T-helper 2 cell (primary cell): Measurements from ENCODE around the gene SLC20A1.

ENCODE experiments used
- DNase-seq, 5 experiments: peaks; one replicate each; pipeline versions ENCODE4 v3.0.0 to v3.0.0-alpha.2; 2012 to 2022

SLC20A1 gene

DNA sequence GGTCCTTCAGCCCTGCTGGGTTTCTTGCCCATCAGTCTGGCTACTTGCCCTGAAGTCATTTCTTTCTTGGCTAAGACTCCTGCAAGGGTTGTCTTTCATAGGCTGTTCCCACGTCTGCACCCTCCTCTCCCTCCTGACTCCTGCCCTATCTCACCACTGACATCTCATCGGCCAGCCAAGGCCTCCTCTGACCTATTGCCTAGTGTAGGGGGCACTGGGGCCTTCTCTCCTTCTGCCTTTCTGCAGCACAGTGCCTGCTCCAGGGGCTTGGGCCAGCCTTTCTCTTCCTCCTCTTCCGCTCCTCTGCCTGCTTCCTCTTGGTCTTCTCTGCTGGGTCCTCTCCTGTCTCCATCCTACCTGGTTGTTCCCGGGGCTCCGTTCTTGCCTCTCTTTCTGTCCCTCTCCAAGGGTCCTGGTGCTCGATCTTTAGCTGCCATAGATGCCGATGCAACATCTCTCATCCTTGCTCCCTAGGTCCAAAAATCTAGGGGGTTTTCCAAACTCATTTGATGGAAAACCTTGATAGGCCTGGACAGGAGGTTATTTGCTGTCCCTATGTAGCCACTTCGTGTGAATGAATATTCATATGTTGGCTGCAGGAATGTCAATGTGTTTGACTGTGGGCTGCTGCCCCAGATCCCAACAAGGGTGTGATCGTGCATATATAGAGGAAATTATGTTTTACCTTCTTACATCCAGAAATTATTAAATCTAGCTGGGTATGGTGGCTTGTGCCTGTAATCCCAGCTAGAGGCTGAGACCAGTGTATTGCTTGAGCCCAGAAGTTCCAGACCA, 65.4 kb downstream of the SLC20A1 start:
- no peak for DNase-seq

- DNase-seq = no peak
Observed at GRCh38 chr2:112712465-112712864, 66.7 kb downstream of the SLC20A1 start.

DNA sequence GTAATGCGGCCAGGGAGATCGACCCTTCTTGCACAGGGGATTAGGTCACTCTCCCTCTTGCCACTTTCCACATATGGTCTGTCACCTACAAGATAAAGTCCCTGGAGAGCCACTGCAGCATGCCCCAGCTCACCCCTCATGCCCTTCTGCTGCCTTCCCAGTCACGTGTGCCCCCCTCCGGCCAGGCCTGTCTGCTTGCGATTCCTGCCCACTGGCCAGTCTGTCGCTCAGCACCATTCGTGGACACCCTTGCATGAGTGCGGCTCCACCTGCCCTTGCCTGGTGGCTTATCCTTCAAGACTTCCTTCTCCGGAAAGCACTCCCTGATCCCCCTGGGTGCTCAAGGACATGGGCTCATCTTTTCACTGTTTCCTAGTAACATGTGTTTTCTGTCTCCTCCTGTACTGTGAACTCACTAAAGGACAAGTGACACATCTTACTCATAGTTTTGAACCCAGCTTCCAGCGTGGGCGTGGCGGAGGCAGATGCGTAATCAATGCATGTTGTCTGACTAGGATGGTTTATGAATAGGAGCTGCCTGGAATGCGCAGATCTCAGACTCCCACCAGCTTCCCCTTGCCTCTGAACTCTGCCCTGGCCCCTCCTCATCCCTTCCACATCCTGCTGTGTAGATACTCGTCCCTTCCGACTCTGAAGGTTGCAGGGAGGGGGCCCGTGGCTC, 67.3 kb downstream of the SLC20A1 start:
- DNase-seq = peak in 2 of 5 experiments; percentile 33 to 38
